Measurements from ENCODE around the gene CDC42EP4.

Gene CDC42EP4

DNA sequence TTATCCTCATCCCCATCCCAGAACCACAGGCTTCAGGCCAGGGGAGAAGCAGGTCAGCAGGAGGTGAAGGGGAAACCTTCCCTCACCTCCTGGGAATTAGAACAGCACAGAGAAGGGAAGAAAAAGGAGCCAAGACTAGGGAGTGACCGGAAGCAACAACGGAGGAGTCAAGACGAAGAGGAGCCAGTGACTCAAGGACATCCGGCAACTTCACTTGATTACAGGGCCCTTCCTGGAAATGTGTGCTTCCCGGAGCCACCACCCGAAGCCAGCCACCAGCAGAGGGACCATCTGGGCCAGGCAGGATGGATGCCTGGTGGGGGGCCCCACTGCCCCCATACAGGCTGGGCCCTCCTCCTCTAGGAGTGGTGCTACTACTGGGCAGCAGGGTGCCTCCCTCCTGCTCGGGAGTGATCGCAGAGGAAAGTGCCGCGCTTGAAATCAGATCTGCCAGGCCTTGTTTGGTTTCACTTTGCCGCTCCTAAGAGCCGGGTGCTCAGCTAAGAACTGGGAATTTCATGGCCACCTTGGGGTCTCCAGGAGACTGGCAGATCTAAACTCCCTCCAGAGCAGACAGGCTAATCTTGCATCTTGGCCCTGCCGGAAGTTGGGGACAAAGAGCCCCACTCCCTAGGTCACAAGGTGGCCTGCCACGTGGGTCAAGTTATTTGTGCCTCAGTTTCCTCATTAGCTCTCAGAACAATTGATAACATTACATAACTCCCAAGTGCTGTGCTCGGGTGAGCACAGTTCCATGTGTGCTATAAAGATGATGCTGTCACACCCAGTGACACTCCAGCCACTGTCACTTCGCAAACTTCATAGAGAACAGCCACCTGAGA, 6.6 kb downstream of the CDC42EP4 start (continued):
- no peak for TF ChIP-seq ZNF302 (tag by site-specific recombination; IDR thresholded peaks at IDR 0.05; ENCODE audit: low read depth)
- peak; percentile 64 for TF ChIP-seq SP7 (tag by site-specific recombination; IDR thresholded peaks at IDR 0.05)
- TF ChIP-seq ZNF600 (tag by site-specific recombination; IDR thresholded peaks at IDR 0.05) = peak; percentile 80
- TF ChIP-seq ZNF423 (tag by site-specific recombination; IDR thresholded peaks at IDR 0.05) = peak; percentile 93
- no peak for TF ChIP-seq ZNF112 (tag by site-specific recombination; IDR thresholded peaks at IDR 0.05)
- peak; percentile 50; the same call in 1 of the 2 replicates for TF ChIP-seq ZNF2 (tag by site-specific recombination; IDR thresholded peaks at IDR 0.05)
- TF ChIP-seq, protein P1, sequence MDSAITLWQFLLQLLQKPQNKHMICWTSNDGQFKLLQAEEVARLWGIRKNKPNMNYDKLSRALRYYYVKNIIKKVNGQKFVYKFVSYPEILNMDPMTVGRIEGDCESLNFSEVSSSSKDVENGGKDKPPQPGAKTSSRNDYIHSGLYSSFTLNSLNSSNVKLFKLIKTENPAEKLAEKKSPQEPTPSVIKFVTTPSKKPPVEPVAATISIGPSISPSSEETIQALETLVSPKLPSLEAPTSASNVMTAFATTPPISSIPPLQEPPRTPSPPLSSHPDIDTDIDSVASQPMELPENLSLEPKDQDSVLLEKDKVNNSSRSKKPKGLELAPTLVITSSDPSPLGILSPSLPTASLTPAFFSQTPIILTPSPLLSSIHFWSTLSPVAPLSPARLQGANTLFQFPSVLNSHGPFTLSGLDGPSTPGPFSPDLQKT (IDR thresholded peaks at IDR 0.05; ENCODE audit: borderline replicate concordance, low read depth, low read length) = no peak
- TF ChIP-seq ZNF561 (tag by site-specific recombination; IDR thresholded peaks at IDR 0.05; ENCODE audit: borderline replicate concordance) = peak; percentile 76; the same call in 1 of the 2 replicates
- TF ChIP-seq, protein P2, sequence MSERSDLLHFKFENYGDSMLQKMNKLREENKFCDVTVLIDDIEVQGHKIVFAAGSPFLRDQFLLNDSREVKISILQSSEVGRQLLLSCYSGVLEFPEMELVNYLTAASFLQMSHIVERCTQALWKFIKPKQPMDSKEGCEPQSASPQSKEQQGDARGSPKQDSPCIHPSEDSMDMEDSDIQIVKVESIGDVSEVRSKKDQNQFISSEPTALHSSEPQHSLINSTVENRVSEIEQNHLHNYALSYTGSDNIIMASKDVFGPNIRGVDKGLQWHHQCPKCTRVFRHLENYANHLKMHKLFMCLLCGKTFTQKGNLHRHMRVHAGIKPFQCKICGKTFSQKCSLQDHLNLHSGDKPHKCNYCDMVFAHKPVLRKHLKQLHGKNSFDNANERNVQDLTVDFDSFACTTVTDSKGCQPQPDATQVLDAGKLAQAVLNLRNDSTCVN (tag by site-specific recombination; optimal IDR thresholded peaks at IDR 0.05) = peak; percentile 13
- TF ChIP-seq ZNF350 (tag by site-specific recombination; IDR thresholded peaks at IDR 0.05) = no peak
- TF ChIP-seq, protein P3, sequence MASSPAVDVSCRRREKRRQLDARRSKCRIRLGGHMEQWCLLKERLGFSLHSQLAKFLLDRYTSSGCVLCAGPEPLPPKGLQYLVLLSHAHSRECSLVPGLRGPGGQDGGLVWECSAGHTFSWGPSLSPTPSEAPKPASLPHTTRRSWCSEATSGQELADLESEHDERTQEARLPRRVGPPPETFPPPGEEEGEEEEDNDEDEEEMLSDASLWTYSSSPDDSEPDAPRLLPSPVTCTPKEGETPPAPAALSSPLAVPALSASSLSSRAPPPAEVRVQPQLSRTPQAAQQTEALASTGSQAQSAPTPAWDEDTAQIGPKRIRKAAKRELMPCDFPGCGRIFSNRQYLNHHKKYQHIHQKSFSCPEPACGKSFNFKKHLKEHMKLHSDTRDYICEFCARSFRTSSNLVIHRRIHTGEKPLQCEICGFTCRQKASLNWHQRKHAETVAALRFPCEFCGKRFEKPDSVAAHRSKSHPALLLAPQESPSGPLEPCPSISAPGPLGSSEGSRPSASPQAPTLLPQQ (tag by site-specific recombination; IDR thresholded peaks at IDR 0.05) = peak; percentile 93
- peak; percentile 82 for TF ChIP-seq ZNF10 (tag by site-specific recombination; IDR thresholded peaks at IDR 0.05)
- TF ChIP-seq ZNF24 (tag by site-specific recombination; IDR thresholded peaks at IDR 0.05) = peak; percentile 57; the same call in 1 of the 2 replicates
- peak; percentile 75; the same call in 1 of the 2 replicates for TF ChIP-seq IKZF3 (tag by site-specific recombination; IDR thresholded peaks at IDR 0.05)
- TF ChIP-seq ZNF76 (tag by site-specific recombination; IDR thresholded peaks at IDR 0.05; ENCODE audit: borderline replicate concordance, low read depth) = no peak
- peak; percentile 72 for TF ChIP-seq ZNF341 (tag by site-specific recombination; IDR thresholded peaks at IDR 0.05; ENCODE audit: low read depth)
- no peak for TF ChIP-seq ZEB2 (tag by site-specific recombination; IDR thresholded peaks at IDR 0.05)
- no peak for TF ChIP-seq ZNF266 (tag by site-specific recombination; IDR thresholded peaks at IDR 0.05; ENCODE audit: low read depth)
- TF ChIP-seq ZNF830 (tag by site-specific recombination; IDR thresholded peaks at IDR 0.05; ENCODE audit: low read depth) = no peak
- TF ChIP-seq, protein P4, sequence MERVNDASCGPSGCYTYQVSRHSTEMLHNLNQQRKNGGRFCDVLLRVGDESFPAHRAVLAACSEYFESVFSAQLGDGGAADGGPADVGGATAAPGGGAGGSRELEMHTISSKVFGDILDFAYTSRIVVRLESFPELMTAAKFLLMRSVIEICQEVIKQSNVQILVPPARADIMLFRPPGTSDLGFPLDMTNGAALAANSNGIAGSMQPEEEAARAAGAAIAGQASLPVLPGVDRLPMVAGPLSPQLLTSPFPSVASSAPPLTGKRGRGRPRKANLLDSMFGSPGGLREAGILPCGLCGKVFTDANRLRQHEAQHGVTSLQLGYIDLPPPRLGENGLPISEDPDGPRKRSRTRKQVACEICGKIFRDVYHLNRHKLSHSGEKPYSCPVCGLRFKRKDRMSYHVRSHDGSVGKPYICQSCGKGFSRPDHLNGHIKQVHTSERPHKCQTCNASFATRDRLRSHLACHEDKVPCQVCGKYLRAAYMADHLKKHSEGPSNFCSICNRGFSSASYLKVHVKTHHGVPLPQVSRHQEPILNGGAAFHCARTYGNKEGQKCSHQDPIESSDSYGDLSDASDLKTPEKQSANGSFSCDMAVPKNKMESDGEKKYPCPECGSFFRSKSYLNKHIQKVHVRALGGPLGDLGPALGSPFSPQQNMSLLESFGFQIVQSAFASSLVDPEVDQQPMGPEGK (tag by site-specific recombination; IDR thresholded peaks at IDR 0.05) = peak; percentile 97
- no peak; the same call in 1 of the 2 replicates for TF ChIP-seq GFI1B (tag by site-specific recombination; IDR thresholded peaks at IDR 0.05)
- peak; percentile 98 for TF ChIP-seq GLIS1 (tag by site-specific recombination; IDR thresholded peaks at IDR 0.05)
- no peak for TF ChIP-seq ZNF16 (tag by site-specific recombination; IDR thresholded peaks at IDR 0.05; ENCODE audit: low read depth)
- TF ChIP-seq, protein P5, sequence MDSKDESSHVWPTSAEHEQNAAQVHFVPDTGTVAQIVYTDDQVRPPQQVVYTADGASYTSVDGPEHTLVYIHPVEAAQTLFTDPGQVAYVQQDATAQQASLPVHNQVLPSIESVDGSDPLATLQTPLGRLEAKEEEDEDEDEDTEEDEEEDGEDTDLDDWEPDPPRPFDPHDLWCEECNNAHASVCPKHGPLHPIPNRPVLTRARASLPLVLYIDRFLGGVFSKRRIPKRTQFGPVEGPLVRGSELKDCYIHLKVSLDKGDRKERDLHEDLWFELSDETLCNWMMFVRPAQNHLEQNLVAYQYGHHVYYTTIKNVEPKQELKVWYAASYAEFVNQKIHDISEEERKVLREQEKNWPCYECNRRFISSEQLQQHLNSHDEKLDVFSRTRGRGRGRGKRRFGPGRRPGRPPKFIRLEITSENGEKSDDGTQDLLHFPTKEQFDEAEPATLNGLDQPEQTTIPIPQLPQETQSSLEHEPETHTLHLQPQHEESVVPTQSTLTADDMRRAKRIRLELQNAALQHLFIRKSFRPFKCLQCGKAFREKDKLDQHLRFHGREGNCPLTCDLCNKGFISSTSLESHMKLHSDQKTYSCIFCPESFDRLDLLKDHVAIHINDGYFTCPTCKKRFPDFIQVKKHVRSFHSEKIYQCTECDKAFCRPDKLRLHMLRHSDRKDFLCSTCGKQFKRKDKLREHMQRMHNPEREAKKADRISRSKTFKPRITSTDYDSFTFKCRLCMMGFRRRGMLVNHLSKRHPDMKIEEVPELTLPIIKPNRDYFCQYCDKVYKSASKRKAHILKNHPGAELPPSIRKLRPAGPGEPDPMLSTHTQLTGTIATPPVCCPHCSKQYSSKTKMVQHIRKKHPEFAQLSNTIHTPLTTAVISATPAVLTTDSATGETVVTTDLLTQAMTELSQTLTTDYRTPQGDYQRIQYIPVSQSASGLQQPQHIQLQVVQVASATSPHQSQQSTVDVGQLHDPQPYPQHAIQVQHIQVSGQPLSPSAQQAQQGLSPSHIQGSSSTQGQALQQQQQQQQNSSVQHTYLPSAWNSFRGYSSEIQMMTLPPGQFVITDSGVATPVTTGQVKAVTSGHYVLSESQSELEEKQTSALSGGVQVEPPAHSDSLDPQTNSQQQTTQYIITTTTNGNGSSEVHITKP (tag by site-specific recombination; IDR thresholded peaks at IDR 0.05) = peak; percentile 58
- peak; percentile 62; the same call in 1 of the 2 replicates for TF ChIP-seq PRDM1 (tag by site-specific recombination; IDR thresholded peaks at IDR 0.05)
- TF ChIP-seq, protein P6, sequence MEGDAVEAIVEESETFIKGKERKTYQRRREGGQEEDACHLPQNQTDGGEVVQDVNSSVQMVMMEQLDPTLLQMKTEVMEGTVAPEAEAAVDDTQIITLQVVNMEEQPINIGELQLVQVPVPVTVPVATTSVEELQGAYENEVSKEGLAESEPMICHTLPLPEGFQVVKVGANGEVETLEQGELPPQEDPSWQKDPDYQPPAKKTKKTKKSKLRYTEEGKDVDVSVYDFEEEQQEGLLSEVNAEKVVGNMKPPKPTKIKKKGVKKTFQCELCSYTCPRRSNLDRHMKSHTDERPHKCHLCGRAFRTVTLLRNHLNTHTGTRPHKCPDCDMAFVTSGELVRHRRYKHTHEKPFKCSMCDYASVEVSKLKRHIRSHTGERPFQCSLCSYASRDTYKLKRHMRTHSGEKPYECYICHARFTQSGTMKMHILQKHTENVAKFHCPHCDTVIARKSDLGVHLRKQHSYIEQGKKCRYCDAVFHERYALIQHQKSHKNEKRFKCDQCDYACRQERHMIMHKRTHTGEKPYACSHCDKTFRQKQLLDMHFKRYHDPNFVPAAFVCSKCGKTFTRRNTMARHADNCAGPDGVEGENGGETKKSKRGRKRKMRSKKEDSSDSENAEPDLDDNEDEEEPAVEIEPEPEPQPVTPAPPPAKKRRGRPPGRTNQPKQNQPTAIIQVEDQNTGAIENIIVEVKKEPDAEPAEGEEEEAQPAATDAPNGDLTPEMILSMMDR (tag by site-specific recombination; IDR thresholded peaks at IDR 0.05) = peak; percentile 93

Data from HEK293 (cell line).